Measurements from ENCODE around the gene SYT1. TPM values are rescaled to one million over a fixed set of nuclear protein-coding genes. Genes with fewer than 3 reads are reported as not detected.

SYT1 gene
- total and polyA plus RNA-seq, 4 donors, result 38.0 to 113 (median 97.8) TPM

DNA sequence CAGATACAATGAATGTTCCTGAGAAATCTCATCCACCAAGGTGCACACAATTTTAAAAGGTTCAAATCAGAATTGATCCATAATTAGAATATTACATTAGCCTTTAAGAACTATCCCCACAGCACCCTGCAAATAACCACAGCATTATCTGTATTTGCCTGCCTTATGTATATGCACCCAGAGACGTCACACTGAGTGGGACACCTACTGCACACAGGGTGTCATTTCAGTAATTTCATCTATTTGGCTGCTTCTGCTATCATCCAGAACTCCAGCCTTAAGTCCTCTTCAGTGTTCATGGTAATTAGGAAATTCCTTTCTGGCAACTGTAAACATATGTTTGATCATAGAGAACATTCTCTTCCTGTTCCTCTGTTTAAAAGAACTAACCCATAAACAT, 298.4 kb downstream of the SYT1 start:
- no peaks in the 10 kb centered on the region for H3K9me3 ChIP-seq (ENCODE audit: control insufficient read depth, insufficient read depth, low read length)
- no peaks in the 10 kb centered on the region for H3K27me3 ChIP-seq (ENCODE audit: control insufficient read depth, insufficient read depth, low read length)
- H3K4me3 ChIP-seq (ENCODE audit: low read depth, low read length), result no peak overlapping the region
- no peak overlapping the region for H3K27ac ChIP-seq (ENCODE audit: low read depth, low read length)
- H3K4me1 ChIP-seq (ENCODE audit: control insufficient read depth, insufficient read depth, low read length), result no peaks in the 10 kb centered on the region
- 67% methylated on average over 1 of the region's 1 CpG for WGBS (ENCODE audit: insufficient coverage)
- DNase-seq (ENCODE audit: low read depth in 4 of 6, low spot score in 6 of 6), result no peak
- H3K36me3 ChIP-seq (ENCODE audit: control insufficient read depth, insufficient read depth, low read length), result no peaks in the 10 kb centered on the region

DNA sequence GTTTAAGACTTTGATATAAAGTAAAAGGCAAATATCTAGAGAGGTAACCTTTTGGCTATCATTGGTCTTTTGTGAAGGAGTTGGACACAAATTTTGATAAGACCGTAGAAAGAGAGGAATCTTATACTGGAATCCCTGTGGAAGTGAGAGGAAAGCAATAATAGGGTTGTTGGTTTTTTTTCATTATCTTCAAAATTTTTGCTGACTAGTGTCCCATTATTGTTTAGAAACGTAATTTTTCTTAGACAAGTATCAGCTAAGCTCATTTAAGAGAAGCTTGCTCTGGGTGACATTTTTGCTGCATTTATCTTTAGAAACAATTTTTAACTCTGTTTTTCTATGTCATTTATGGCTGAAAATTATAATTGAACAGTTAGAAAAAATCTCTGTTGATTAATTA, 300.3 kb downstream of the SYT1 start:
- Histone ChIP-seq H3K27me3 (ENCODE audit: control insufficient read depth, insufficient read depth, low read length) (no peaks in the 10 kb centered on the region), H3K4me1 (ENCODE audit: control insufficient read depth, insufficient read depth, low read length) (no peaks in the 10 kb centered on the region), H3K36me3 (ENCODE audit: control insufficient read depth, insufficient read depth, low read length) (no peaks in the 10 kb centered on the region), H3K27ac (ENCODE audit: low read depth, low read length) (no peak overlapping the region), H3K4me3 (ENCODE audit: low read depth, low read length) (no peak overlapping the region), H3K9me3 (ENCODE audit: control insufficient read depth, insufficient read depth, low read length) (no peaks in the 10 kb centered on the region)
- no peak for DNase-seq (ENCODE audit: low read depth in 4 of 6, low spot score in 6 of 6)
- WGBS (ENCODE audit: insufficient coverage), result no CpG with 5 or more reads among the region's 2 CpGs

DNA sequence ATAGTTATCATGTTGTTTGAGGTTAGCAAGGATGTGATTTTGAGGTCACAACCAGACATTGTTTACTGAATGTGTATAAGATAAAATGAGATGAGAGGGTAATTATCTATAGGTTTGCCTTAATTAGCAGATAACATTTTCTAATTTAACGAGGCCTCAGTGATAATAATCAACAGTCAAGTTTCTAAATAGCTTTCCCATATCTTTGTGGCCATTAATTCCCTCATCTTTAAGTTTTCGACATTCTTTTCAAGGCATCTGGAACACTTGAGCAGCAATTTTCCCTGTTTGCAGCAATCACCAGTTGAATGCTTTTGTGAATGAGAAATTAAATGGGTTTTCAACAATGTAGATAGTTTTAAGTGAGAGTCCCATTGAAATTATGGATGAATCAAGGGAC, 304.1 kb downstream of the SYT1 start:
- no peak overlapping the region for H3K27ac ChIP-seq (ENCODE audit: low read depth, low read length)
- 100% methylated on average over 1 of the region's 2 CpGs for whole genome bisulfite sequencing (ENCODE audit: insufficient coverage)
- no peak for DNase-seq (ENCODE audit: low read depth in 4 of 6, low spot score in 6 of 6)
- no peak overlapping the region for H3K4me3 ChIP-seq (ENCODE audit: low read depth, low read length)
- H3K9me3 ChIP-seq (ENCODE audit: control insufficient read depth, insufficient read depth, low read length), result peaks cover 2% of the 10 kb centered on the region
- H3K36me3 ChIP-seq (ENCODE audit: control insufficient read depth, insufficient read depth, low read length), result no peaks in the 10 kb centered on the region
- H3K27me3 ChIP-seq (ENCODE audit: control insufficient read depth, insufficient read depth, low read length), result no peaks in the 10 kb centered on the region
- H3K4me1 ChIP-seq (ENCODE audit: control insufficient read depth, insufficient read depth, low read length), result no peaks in the 10 kb centered on the region

DNA sequence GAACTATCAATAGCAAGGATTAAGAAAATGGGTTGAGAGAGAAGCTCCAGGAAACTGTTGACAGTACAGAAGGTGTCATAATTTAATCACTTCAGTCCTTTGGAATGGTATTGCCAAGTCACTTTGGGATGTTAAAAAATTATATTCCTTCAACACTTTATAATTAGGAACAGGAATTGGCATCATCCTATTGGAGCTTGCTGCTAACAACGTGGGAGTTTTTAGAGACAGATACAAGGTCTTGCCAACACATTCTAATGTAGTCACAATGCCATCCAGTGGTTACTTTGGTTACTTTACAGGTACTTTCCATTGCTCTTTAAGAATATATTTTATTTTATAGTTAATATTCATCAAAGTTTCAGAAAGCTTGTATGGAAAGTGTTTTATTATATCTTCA, 310.1 kb downstream of the SYT1 start:
- DNase-seq (ENCODE audit: low read depth in 4 of 6, low spot score in 6 of 6), result peak in 2 of 6 donors; percentile 54 to 59
- no CpG with 5 or more reads among the region's 1 CpG for WGBS (ENCODE audit: insufficient coverage)
- Histone ChIP-seq H3K9me3 (ENCODE audit: control insufficient read depth, insufficient read depth, low read length) (peaks cover 2% of the 10 kb centered on the region), H3K4me1 (ENCODE audit: control insufficient read depth, insufficient read depth, low read length) (no peaks in the 10 kb centered on the region), H3K36me3 (ENCODE audit: control insufficient read depth, insufficient read depth, low read length) (no peaks in the 10 kb centered on the region), H3K4me3 (ENCODE audit: low read depth, low read length) (no peak overlapping the region), H3K27me3 (ENCODE audit: control insufficient read depth, insufficient read depth, low read length) (no peaks in the 10 kb centered on the region), H3K27ac (ENCODE audit: low read depth, low read length) (no peak overlapping the region)

DNA sequence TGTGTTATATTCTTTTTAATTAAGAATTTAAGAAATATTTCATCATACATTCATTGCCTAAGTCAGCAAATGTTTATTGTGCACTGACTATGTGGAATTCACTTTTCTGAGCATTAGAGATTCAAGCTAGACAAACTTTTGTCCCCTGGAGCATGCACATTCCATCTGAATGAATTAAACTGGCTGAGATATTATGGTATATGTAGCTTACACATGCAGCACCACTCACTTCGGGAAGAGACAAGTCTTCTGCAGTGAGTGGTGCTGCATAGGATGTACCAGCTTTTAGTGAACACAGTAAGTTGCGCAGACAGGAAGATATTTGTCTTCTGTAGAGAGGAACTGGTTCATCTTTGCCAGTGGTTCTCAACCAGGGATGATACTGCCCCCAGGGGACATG, 318.4 kb downstream of the SYT1 start:
- DNase-seq (ENCODE audit: low read depth in 4 of 6, low spot score in 6 of 6), result no peak
- no peaks in the 10 kb centered on the region for H3K27me3 ChIP-seq (ENCODE audit: control insufficient read depth, insufficient read depth, low read length)
- H3K4me3 ChIP-seq (ENCODE audit: low read depth, low read length), result no peak overlapping the region
- WGBS (ENCODE audit: insufficient coverage), result 100% methylated on average over 1 of the region's 2 CpGs
- H3K27ac ChIP-seq (ENCODE audit: low read depth, low read length), result no peak overlapping the region
- no peaks in the 10 kb centered on the region for H3K9me3 ChIP-seq (ENCODE audit: control insufficient read depth, insufficient read depth, low read length)
- no peaks in the 10 kb centered on the region for H3K4me1 ChIP-seq (ENCODE audit: control insufficient read depth, insufficient read depth, low read length)
- H3K36me3 ChIP-seq (ENCODE audit: control insufficient read depth, insufficient read depth, low read length), result no peaks in the 10 kb centered on the region

DNA sequence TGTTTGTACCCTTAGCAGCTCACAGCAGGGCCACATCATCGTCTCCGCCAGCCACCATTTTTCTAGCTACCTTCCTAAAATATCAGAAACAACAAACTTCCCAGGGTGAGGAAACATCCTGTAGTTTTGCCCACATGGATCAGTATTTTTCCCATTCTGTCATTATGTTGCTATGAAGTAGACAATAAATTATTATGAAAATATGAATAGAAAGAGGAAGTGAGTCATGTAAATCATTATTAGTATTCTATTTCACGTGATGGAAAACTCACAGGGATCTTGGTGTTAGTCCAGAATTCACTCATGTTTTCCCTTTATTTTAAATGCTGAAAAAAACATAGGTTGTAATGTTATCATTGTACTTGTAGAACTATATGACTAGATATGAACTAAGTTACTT, 319.4 kb downstream of the SYT1 start:
- no peak overlapping the region for H3K4me3 ChIP-seq (ENCODE audit: low read depth, low read length)
- H3K27ac ChIP-seq (ENCODE audit: low read depth, low read length), result no peak overlapping the region
- H3K4me1 ChIP-seq (ENCODE audit: control insufficient read depth, insufficient read depth, low read length), result no peaks in the 10 kb centered on the region
- no peaks in the 10 kb centered on the region for H3K36me3 ChIP-seq (ENCODE audit: control insufficient read depth, insufficient read depth, low read length)
- DNase-seq (ENCODE audit: low read depth in 4 of 6, low spot score in 6 of 6), result no peak
- no peaks in the 10 kb centered on the region for H3K9me3 ChIP-seq (ENCODE audit: control insufficient read depth, insufficient read depth, low read length)
- no CpG with 5 or more reads among the region's 3 CpGs for WGBS (ENCODE audit: insufficient coverage)
- H3K27me3 ChIP-seq (ENCODE audit: control insufficient read depth, insufficient read depth, low read length), result no peaks in the 10 kb centered on the region

DNA sequence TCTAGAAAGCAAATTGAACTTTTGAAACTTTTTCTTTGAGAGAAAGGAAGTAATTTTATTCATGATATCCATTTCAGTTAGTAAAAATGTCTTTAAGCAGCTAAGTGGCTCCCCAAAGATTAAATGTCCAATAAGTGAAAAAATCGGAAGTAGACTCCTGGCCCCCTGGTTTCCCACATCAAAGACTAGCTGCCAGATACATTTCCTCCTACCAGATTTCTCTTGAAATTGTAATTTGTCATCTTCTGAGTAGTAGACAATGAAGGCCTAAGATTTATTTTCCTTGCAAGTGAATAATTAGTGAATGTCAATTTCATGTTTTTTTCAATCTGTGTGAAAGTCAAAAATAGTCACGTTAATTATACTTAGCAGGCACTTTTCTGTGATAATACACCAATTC, 321.9 kb downstream of the SYT1 start:
- Histone ChIP-seq H3K4me1 (ENCODE audit: control insufficient read depth, insufficient read depth, low read length) (no peaks in the 10 kb centered on the region), H3K27ac (ENCODE audit: low read depth, low read length) (no peak overlapping the region), H3K27me3 (ENCODE audit: control insufficient read depth, insufficient read depth, low read length) (no peaks in the 10 kb centered on the region), H3K9me3 (ENCODE audit: control insufficient read depth, insufficient read depth, low read length) (no peaks in the 10 kb centered on the region), H3K4me3 (ENCODE audit: low read depth, low read length) (no peak overlapping the region), H3K36me3 (ENCODE audit: control insufficient read depth, insufficient read depth, low read length) (no peaks in the 10 kb centered on the region)
- DNase-seq (ENCODE audit: low read depth in 4 of 6, low spot score in 6 of 6), result no peak
- no CpG with 5 or more reads among the region's 2 CpGs for whole genome bisulfite sequencing (ENCODE audit: insufficient coverage)

DNA sequence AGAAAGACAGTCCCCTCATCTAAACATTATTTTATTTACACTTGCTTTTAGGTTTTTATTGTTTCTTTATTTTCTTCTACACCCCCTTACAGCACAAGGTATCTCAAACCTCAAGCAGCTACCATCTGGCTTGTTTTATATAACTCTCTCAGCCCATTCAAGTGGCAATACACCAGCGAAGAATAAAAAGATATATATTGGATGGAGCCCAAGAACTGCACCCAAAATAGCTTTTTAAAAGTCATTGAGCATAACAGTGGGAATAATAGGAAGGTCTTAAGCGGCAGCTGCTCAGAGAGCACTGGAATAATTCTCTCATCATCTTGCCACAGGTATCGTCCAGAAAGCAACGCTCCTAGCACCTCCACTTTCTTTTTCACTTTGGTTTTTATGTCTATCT, 322.5 kb downstream of the SYT1 start:
- Histone ChIP-seq H3K36me3 (ENCODE audit: control insufficient read depth, insufficient read depth, low read length) (no peaks in the 10 kb centered on the region), H3K4me3 (ENCODE audit: low read depth, low read length) (no peak overlapping the region), H3K27me3 (ENCODE audit: control insufficient read depth, insufficient read depth, low read length) (no peaks in the 10 kb centered on the region), H3K27ac (ENCODE audit: low read depth, low read length) (no peak overlapping the region), H3K4me1 (ENCODE audit: control insufficient read depth, insufficient read depth, low read length) (no peaks in the 10 kb centered on the region), H3K9me3 (ENCODE audit: control insufficient read depth, insufficient read depth, low read length) (no peaks in the 10 kb centered on the region)
- DNase-seq (ENCODE audit: low read depth in 4 of 6, low spot score in 6 of 6), result peak in 2 of 6 donors; percentile 64 to 68
- no CpG with 5 or more reads among the region's 4 CpGs for WGBS (ENCODE audit: insufficient coverage)

DNA sequence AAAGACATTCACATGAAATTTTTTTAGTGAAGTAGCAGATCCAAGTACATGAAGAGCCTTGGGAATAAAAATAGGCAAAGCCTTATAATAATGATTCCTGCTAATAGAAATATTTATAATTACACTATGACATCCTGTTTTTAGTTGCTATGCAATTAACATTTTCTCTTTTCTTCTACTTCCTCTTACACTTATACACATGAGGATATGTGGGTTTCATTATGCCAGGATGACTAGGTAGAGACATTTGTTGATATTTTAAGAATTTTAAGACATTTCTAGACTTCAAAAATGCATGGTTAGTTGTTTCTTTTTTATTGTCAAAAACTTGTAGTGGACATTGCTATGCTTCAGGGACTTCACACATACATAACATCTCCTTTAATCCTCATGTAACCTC, 326.8 kb downstream of the SYT1 start:
- Histone ChIP-seq H3K27ac (ENCODE audit: low read depth, low read length) (no peak overlapping the region), H3K4me3 (ENCODE audit: low read depth, low read length) (no peak overlapping the region), H3K36me3 (ENCODE audit: control insufficient read depth, insufficient read depth, low read length) (no peaks in the 10 kb centered on the region), H3K9me3 (ENCODE audit: control insufficient read depth, insufficient read depth, low read length) (no peaks in the 10 kb centered on the region), H3K4me1 (ENCODE audit: control insufficient read depth, insufficient read depth, low read length) (no peaks in the 10 kb centered on the region), H3K27me3 (ENCODE audit: control insufficient read depth, insufficient read depth, low read length) (no peaks in the 10 kb centered on the region)
- DNase-seq (ENCODE audit: low read depth in 4 of 6, low spot score in 6 of 6), result no peak

DNA sequence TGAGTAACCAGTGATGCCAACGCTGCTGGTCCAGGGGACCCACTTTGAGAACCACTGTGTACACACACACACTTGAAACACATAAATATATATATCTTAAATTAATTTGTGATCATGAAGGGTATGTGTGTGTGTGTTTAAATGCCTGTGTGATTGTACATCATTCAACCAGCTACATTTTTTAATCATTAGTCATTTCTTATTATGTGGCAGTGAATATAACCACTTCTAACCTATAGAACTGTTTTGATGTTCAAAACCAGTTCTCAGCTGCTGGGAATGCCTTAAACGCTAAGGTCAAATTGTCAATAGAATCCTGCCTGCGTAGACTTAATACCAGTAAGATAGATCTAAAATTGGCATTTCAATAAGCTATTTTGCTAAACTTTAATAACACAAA, 330.0 kb downstream of the SYT1 start:
- DNase-seq (ENCODE audit: low read depth in 4 of 6, low spot score in 6 of 6), result no peak
- Histone ChIP-seq H3K27me3 (ENCODE audit: control insufficient read depth, insufficient read depth, low read length) (no peaks in the 10 kb centered on the region), H3K4me3 (ENCODE audit: low read depth, low read length) (no peak overlapping the region), H3K27ac (ENCODE audit: low read depth, low read length) (no peak overlapping the region), H3K36me3 (ENCODE audit: control insufficient read depth, insufficient read depth, low read length) (no peaks in the 10 kb centered on the region), H3K9me3 (ENCODE audit: control insufficient read depth, insufficient read depth, low read length) (no peaks in the 10 kb centered on the region), H3K4me1 (ENCODE audit: control insufficient read depth, insufficient read depth, low read length) (no peaks in the 10 kb centered on the region)
- WGBS (ENCODE audit: insufficient coverage), result no CpG with 5 or more reads among the region's 3 CpGs
